GM21515 (cell line): ENCODE measurements around the gene RNU11.
"Not testable (repeated sequence)": the region's sequence is repeated elsewhere in the genome, so short reads cannot be mapped to it uniquely, and the experiment has no call there.

Experiments
- ATAC-seq: cut with Tn5 transposase; IDR thresholded peaks from one replicate; pipeline ENCODE4 v1.9.1; 2021; ENCODE audit not compliant: unreplicated experiment

RNU11 gene

GRCh38 chr1:28648474-28649198 lies at the start of gene RNU11:
RNU11 (plus strand) TSS chr1:28648600.
- ATAC-seq = peak; percentile 66

DNA sequence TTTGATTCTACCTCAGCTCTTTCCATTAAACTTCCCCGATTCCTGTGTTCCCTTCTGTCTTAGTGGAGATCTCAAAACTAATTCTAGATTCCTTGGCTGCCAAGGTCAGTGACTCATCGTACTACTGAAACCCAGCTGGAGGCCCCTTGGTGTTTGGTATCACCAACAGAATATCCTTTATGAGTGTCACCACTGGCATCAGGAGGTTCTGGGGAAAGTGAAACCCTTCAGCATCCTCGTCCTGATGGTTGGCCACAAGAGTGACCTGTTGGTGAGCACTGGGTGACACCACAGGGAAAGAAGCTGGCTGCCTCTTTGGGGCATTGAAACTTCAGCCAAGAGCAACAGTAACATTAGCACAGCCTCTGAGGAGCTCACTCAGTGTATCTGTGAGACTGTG lies 46.7 kb upstream of the RNU11 start:
- no peak for ATAC-seq

DNA sequence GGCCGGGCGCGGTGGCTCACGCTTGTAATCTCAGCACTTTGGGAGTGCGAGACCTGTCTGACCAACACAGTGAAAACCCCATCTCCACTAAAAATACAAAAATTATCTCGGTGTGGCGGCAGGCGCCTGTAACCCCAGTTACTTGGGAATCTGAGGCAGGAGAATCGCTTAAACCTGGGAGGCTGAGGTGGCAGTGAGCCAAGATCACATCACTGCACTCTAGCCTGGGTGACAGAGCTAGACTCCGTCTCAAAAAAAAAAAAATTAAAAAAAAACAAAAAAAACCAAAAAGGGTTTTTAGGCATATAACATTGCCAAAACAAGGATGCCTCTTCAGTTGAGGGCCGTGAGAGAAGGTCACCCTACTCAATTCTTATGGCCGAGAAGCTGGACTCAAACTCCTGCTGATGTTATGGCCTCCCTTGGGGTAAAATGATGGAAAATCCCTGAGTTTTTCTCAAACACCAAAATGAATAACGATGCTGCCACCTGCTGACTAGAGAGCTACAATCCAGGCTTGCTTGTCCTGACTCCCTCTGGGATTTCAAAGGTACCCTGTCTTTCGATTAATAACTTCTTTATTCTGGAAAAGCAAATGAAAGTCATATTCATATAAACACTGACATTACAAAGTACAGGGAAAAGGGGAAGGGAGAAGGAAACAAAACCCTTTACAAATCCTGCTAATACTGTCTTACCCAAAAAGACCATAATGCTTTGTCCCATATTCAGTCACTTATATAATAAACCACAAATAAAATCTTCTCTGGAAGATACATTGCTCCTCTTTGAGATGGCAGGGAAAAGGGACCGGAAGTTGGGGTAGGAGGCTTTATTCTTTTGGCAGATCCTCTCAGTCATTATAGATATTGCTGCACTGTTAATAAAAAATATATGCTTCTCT lies 45.6 kb upstream of the RNU11 start:
- ATAC-seq = no peak

GRCh38 chr1:28604411-28604810 lies 44.0 kb upstream of the RNU11 start:
- no peak for ATAC-seq

DNA sequence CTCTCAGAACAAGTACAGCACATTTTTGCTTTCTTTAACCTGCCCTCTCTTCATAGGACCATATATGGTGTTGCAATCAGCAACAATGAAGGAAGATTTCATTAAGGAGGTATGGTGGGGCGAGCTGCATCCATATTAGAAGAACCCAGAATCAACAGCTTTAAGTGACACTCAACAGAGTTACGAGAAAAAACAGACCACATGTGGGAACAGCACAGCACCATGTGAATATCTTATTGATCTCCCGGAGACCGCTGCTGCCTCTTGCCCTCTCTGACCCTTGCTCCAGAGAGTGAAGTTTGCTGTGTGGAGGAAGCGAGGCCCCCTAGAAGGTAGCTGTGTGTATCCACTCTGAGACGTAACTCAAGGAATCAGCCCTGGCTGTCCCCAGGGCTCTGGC lies 43.4 kb upstream of the RNU11 start:
- no peak for ATAC-seq

DNA sequence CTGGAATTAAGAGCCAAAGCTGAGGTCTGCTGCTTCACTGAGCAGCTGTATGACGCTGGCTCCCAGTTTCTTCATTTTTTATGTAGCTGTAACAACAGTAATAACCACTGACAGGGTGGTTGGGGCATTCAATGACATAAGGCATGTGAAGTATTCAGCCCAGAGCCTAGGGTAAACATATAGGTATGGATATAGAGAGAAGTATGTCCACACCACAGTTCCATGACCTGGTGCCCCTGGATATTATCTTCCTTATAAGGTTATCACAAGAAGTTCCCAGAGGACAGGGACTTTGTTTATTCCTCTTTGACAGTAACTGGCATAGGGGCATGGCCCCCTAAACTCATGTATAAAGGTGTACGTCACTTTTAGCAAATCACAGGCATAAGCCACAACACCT lies 41.6 kb upstream of the RNU11 start:
- ATAC-seq = no peak

- ATAC-seq = no peak
Observed at GRCh38 chr1:28613175-28613574, 35.2 kb upstream of the RNU11 start.

- no peak for ATAC-seq
Observed at GRCh38 chr1:28631713-28632112, 16.7 kb upstream of the RNU11 start.

DNA sequence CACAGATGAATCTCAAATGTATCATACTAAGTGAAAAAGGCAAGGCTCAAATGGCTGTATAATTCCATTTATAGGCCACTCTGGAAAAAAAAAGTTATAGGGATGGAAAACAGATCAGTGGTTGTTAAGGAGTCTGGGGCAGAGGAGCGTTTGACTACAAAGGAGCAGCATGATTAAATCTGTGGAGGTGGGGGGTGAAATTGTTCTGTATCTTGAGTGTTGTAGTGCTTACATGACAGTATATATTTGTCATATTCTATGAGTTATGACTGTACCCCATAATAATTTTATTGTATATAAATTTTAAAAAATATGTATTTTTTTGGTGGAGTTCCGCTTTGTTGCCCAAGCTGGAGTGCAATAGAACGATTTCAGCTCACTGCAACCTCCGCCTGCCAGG lies 15.8 kb upstream of the RNU11 start:
- no peak for ATAC-seq

GRCh38 chr1:28640766-28641165 lies 7.6 kb upstream of the RNU11 start:
- ATAC-seq = no peak

GRCh38 chr1:28642056-28642846 lies 6.1 kb upstream of the RNU11 start:
- peak; percentile 14 for ATAC-seq

DNA sequence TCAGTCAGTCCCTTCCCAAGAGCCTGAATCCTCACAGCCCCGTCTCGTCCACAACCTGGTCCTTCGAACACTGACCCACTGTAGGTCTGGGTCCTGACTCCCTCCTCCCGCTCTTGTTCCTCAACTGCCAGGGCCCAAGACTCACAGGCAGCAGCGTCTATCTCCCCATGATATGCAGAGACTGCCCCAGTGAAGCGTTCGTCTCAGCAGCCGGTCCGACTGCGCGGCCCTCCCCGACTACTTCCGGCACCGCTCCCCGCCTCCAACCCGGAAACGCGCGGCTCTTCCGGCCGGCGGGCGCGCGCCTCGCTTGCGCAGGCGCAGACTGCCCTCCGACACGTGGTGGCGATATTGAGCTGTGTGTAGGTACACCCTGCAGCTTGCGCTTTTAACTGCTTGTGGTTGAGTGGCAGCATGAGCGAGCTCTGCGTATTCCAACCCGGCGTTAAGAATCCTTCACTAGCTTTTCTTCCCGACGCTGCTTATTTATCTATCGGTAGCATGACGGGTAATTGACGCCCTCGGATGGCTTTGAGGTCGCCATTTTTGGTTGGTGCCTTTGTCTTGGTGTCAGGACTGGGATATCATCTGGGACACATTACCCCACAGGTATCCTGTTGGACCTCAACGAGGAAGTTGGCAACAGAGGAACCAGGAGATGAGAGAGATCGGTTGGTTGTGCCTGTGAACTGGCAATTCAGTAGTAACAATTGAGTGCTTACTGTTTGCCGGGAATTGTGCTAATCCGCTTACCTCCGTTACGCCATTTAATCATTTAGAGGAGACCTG lies 5.4 kb upstream of the RNU11 start, which contains the start of gene TAF12:
Gene TAF12 (minus strand): TSS at position 221 of the 789 bp plus-strand sequence. CDS start 20,986 bp downstream, outside the sequence.
- peak; percentile 74 for ATAC-seq

DNA sequence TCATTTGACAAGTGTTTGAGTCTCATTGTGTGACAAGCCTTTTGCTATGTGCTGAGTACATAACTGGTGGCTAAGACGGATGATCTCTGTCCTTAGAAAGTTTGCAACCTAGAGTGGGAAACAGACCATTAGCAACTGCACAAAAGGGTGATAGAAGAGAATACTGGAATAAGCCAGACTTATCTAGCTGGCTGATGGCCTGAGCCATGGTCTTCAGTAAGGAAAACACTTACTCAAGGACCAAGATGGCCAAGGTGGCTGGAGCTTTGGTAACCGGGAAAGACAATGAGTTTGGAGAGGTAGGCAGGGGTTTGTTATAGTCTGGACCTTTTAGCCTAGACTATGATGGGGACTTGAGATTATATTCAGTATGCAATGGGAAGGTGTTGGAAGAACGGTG lies 3.9 kb upstream of the RNU11 start:
- ATAC-seq = no peak

GRCh38 chr1:28645406-28645805 lies 3.0 kb upstream of the RNU11 start:
- not testable (repeated sequence) for ATAC-seq

- ATAC-seq = no peak
Observed at GRCh38 chr1:28646040-28646439, 2.4 kb upstream of the RNU11 start.

DNA sequence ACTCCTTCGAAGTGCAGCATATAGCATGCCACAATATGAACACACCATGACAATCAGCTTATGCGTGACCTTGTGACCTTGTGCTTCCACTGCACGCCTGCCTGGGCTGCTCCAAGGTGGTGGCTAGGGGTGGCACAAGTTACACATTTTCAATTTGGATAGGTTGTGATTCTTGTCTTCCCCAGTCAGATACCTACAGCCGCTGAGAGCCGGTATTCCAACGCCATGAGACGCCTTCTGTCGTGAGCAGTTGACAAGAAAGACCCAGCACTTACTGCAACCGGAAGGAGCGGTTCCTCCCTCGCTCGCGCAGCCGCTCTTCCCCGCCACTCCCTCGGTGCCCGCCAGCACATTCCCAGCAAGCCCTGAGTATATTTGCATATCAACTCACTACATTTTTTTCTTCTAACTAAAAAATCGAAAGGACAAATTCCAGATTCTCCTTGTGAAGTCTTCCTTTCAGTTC lies 359 bp upstream of the RNU11 start:
- ATAC-seq = peak; percentile 59

DNA sequence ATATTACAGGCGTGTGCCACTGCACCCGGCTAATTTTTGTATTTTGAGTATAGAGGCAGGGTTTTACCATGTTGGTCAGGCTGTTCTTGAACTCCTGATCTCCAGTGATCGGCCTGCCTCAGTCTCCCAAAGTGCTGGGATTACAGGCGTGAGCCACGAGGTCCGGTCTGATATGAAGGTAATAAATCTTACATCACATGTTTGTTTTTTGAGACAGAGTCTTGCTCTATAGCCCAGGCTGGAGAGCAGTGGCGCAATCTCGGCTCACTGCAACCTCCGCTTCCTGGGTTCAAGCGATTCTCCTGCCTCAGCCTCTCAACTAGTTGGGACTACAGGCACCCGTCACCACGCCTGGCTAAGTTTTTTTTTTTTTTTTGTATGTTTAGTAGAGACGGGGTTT lies 4.7 kb downstream of the RNU11 start:
- ATAC-seq = not testable (repeated sequence)

DNA sequence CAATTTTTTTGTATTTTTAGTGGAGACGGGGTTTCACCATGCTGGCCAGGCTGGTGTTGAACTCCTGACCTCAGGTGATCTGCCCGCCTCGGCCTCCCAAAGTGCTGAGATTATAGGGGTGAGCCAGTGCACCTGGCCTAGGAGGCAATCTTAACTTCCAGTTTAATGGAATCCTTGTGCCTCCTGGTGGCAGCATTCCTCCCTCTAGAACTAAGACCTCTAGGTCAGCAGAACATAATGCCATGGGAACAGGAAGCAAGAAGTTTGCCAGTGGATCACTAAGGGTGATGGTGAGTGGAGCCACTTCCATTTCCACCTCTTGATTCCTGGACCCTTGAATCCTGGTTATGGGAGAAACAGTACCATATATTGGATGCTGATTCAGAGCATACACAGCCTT lies 5.5 kb downstream of the RNU11 start:
- not testable (repeated sequence) for ATAC-seq

- not testable (repeated sequence) for ATAC-seq
Observed at GRCh38 chr1:28655448-28656311, 7.3 kb downstream of the RNU11 start.
